Measurements from ENCODE around the gene RFX4. TPM values are rescaled to one million over a fixed set of nuclear protein-coding genes. Genes with fewer than 3 reads are reported as not detected.
A peak's percentile ranks its signal among the peaks of the same experiment; 100 is the strongest.

RFX4 gene
- polyA plus RNA-seq, 3 donors, result 0.16 to 0.17 TPM; not detected in 1

- DNase-seq, result no peak
These were observed 181.4 kb downstream of the RFX4 start for GRCh38 chr12:106764220-106764619.

- no peak for DNase-seq
These were observed 181.9 kb downstream of the RFX4 start for GRCh38 chr12:106764738-106765137.

GRCh38 chr12:106766393-106766826 lies 183.6 kb downstream of the RFX4 start:
- DNase-seq, result peak; percentile 63

- DNase-seq, result no peak
These were observed 184.4 kb downstream of the RFX4 start for GRCh38 chr12:106767206-106767605.

- no peak for DNase-seq
These were observed 185.4 kb downstream of the RFX4 start for GRCh38 chr12:106767954-106768822.

- DNase-seq, result no peak
These were observed 186.3 kb downstream of the RFX4 start for GRCh38 chr12:106769078-106769477.

GRCh38 chr12:106769546-106769945 lies 186.7 kb downstream of the RFX4 start:
- no peak for DNase-seq

- DNase-seq, result no peak
These were observed 188.6 kb downstream of the RFX4 start for GRCh38 chr12:106771425-106771824.

GRCh38 chr12:106773286-106774004 lies 190.6 kb downstream of the RFX4 start:
- no peak for DNase-seq

- peak; percentile 99 for DNase-seq
These were observed 191.4 kb downstream of the RFX4 start, which contains the start of gene RIC8B for GRCh38 chr12:106774005-106774807. Gene RIC8B (plus strand): TSS chr12:106774682. CDS start chr12:106774746, 64 bp downstream.

GRCh38 chr12:106774808-106775524 lies 192.2 kb downstream of the RFX4 start:
- no peak for DNase-seq

- DNase-seq, result no peak
These were observed 194.1 kb downstream of the RFX4 start for GRCh38 chr12:106776897-106777296.

- no peak for DNase-seq
These were observed 197.3 kb downstream of the RFX4 start for GRCh38 chr12:106780010-106780631.

- no peak for DNase-seq
These were observed 199.8 kb downstream of the RFX4 start for GRCh38 chr12:106782619-106783018.

GRCh38 chr12:106783515-106783914 lies 200.7 kb downstream of the RFX4 start:
- DNase-seq, result no peak

GRCh38 chr12:106790020-106790419 lies 207.2 kb downstream of the RFX4 start:
- no peak for DNase-seq

- no peak for DNase-seq
These were observed 208.7 kb downstream of the RFX4 start for GRCh38 chr12:106791531-106791930.

- no peak for DNase-seq
These were observed 211.6 kb downstream of the RFX4 start for GRCh38 chr12:106794369-106794768.

- DNase-seq, result no peak
These were observed 218.4 kb downstream of the RFX4 start for GRCh38 chr12:106801167-106801708.

- no peak for DNase-seq
These were observed 219.2 kb downstream of the RFX4 start for GRCh38 chr12:106801830-106802533.

Data from renal pelvis (tissue), 4 donors.